ENCODE results near the gene PLA2G4E.

PLA2G4E gene

GRCh38 chr15:42020713-42021273, at the start of gene PLA2G4E:
Gene PLA2G4E, minus strand, starts transcription at chr15:42021042. Its CDS starts 12 bp downstream, at chr15:42021030.
- DNase-seq (ENCODE audit: low spot score), result no peak

GRCh38 chr15:42070279-42070975, 49.6 kb upstream of the PLA2G4E start:
- DNase-seq (ENCODE audit: low spot score), result no peak

- DNase-seq (ENCODE audit: low spot score), result no peak
Observed at GRCh38 chr15:42069496-42070278, 48.8 kb upstream of the PLA2G4E start.

- DNase-seq (ENCODE audit: low spot score), result no peak
Observed at GRCh38 chr15:42069025-42069424, 48.2 kb upstream of the PLA2G4E start.

- no peak for DNase-seq (ENCODE audit: low spot score)
Observed at GRCh38 chr15:42068601-42069000, 47.8 kb upstream of the PLA2G4E start.

GRCh38 chr15:42066764-42067415, 46.0 kb upstream of the PLA2G4E start:
- no peak for DNase-seq (ENCODE audit: low spot score)

GRCh38 chr15:42065468-42065867, 44.6 kb upstream of the PLA2G4E start:
- DNase-seq (ENCODE audit: low spot score), result no peak

GRCh38 chr15:42065033-42065432, 44.2 kb upstream of the PLA2G4E start:
- no peak for DNase-seq (ENCODE audit: low spot score)

GRCh38 chr15:42064271-42064670, 43.4 kb upstream of the PLA2G4E start:
- no peak for DNase-seq (ENCODE audit: low spot score)

GRCh38 chr15:42063122-42063848, 42.4 kb upstream of the PLA2G4E start:
- no peak for DNase-seq (ENCODE audit: low spot score)

- no peak for DNase-seq (ENCODE audit: low spot score)
Observed at GRCh38 chr15:42062284-42062806, 41.5 kb upstream of the PLA2G4E start.

GRCh38 chr15:42060797-42061196, 40.0 kb upstream of the PLA2G4E start:
- DNase-seq (ENCODE audit: low spot score), result no peak

- DNase-seq (ENCODE audit: low spot score), result no peak
Observed at GRCh38 chr15:42060477-42060763, 39.6 kb upstream of the PLA2G4E start.

- DNase-seq (ENCODE audit: low spot score), result no peak
Observed at GRCh38 chr15:42059661-42060476, 39.0 kb upstream of the PLA2G4E start.

GRCh38 chr15:42058791-42059190, 37.9 kb upstream of the PLA2G4E start:
- DNase-seq (ENCODE audit: low spot score), result no peak

- DNase-seq (ENCODE audit: low spot score), result no peak
Observed at GRCh38 chr15:42057799-42058646, 37.2 kb upstream of the PLA2G4E start.

GRCh38 chr15:42056934-42057798, 36.3 kb upstream of the PLA2G4E start:
- peak; percentile 57 for DNase-seq (ENCODE audit: low spot score)

GRCh38 chr15:42053914-42054313, 33.1 kb upstream of the PLA2G4E start:
- no peak for DNase-seq (ENCODE audit: low spot score)

- no peak for DNase-seq (ENCODE audit: low spot score)
Observed at GRCh38 chr15:42053010-42053409, 32.2 kb upstream of the PLA2G4E start.

All from HuH-7.5 (cell line).